Measurements from ENCODE around the gene OGFOD1. TPM values are rescaled to one million over a fixed set of nuclear protein-coding genes. Genes with fewer than 3 reads are reported as not detected.
A peak's percentile ranks its signal among the peaks of the same experiment; 100 is the strongest.
"Not testable (repeated sequence)": the region's sequence is repeated elsewhere in the genome, so short reads cannot be mapped to it uniquely, and the experiment has no call there.

Gene OGFOD1
- total RNA-seq, 1 donor from 2014 or later = 42.9 TPM

DNA sequence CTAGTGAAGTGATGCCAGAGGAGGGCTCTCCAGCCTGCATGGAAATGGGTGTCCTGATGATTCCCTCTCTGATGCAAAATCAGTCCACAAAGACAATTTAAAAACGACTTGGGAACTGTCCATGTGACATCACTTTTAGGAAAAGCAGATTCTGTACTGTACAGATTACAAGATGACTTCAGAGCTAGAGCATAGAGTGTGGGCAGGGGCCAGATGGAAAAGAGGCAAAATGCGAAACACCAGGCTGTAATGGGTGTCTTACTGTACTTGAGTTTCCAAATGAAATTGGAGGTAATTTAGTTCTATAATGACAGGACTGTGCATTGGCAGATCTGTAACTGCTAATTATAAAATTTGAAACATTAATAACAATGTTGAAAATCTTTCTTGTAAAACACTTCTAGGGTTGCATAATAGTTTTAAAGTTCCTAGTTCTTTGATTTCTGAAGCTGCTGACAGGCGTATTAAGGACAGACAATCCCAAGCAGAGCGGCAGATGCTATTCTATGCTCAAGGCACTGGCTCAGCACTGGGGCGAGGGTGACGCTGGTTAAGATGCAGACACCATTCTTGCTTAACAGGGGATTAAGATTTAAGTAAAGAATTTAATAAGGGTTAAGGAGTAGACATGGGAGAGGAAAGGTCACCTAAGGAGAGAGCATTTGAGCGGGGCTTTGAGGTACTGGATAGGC is 29.6 kb downstream of the OGFOD1 start:
- no peak for DNase-seq

DNA sequence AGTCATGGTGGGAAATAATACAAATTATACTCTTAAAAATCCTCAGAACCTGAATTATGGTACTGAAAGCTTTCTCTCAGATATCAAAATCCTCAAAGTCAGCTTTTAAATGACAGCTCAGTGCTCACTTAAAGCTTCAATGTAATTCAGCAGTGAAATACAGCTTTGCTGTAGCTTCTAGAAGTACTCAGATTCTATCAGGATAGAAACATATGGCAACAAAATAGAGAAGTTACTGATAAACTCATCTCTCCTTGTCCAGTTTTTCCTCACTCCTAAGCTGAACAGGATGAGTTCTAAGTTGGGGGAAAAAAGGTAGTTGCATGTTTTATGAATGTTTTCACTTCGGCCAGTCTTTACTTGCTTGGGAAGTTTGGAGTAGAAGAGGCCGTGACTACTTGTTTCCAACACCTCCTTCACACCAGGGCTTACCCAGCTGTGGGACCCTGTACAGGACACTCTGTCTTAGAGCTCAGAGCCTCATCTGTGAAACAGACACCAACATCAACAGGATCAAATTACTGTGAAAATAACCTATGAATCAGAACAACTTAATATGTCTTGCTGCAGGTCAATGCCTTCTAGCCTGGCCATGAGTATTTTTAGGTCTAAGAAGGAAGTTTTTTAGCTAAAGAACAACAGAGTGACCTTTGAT is 30.2 kb downstream of the OGFOD1 start:
- DNase-seq = no peak

DNA sequence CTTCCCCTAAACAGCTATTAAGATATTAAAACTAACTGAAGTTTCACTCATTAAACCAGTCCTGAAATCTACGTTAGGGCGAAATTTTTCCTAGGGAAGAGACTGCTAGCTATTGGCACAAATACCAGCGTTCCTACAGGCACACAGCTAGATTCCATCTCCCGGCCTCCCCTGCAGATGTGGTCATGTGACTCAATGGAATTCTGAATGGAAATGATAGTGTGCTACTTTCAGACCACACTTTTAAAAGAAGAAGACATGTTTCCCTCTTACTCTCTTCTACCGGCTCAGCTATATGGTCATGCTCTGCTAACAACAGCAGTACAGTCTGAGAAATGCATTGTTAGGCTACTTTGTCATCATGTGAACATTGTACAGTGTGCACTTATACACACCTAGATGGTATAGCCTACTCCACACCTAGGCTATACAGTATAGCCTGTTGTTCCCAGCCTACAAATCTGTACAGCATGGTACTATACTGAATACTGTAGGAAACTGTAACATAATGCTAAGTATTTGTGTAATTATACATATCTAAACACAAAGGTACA is 31.4 kb downstream of the OGFOD1 start:
- no peak for DNase-seq

DNA sequence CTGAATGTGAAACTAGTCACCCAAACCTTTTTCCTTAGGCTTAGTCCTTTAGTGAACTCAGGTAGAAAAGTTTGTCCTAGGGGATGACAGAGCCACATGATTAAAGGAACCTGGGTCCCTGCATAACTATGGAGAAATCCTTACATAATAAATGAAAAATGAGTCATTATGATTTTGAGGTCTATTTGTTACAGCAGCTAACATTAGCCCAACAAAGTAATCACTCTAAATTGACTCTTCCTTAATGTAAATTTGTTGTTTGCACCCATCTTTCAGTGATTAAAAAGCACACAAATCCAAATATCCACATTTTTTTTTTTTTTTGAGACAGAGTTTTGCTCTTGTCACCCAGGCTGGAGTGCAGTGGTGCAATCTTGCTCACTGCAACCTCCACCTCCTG is 32.0 kb downstream of the OGFOD1 start:
- DNase-seq = no peak

DNA sequence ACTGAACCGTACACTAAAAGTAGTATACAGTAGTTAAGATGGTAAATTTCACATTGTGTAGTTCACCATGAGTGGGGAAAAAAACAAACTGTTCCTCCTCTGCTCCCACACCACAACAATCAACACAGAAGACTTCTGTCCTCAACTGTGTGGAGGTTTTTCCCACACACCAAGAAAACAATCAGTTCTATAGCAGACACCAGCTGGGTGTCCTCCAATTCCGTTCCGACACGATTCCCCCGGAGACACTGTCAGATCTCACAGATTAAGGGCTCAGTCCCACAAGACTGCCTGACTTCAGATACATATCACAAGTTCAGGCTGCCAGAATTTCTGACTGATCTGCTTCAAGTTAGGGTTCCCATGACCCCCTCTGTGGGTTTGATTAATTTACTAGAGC is 36.7 kb downstream of the OGFOD1 start:
- DNase-seq = no peak

DNA sequence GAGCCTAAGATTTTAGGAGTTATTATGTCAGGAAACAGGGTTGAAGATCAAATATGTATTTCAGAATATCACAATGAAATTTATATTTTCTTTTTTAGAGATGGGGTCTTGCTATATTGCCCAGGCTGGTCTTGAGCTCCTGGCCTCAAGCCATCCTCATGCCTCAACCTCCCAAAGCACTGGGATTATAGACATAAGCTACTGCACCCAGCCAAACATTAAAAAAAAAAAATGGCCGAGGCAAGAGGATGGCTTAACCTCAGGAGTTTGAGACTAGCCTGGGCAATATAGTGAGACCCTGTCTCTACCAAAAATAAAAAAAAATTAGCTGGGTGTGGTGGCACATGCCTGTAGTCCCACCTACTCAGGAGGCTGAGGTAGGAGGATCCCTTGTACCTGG is 37.5 kb downstream of the OGFOD1 start:
- DNase-seq = not testable (repeated sequence)

DNA sequence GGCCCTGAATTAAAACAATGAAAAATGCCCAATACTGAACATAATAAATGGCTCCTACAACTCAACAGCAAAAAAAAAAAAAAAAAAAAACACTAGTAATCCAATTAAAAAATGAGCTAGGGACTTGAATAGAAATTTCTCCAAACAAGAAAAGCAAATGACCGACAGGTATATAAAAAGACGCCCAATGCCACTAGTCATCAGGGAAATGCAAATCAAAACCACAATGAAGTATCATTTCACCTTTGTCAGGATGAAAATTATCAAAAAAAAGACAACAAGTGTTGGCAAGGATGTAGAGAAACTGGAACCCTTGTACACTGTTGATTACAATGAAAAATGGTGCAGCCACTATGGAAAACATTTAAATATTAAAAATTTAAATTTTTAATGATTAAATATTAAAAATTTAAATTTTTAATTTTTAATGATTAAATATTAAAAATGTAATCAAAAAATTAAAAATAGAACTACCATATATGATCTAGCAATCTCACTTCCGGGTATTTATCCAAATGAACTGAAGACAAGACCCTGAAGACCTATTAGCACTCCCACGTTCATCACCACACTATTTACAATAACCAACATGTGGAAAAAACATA is 40.4 kb downstream of the OGFOD1 start:
- DNase-seq = no peak

DNA sequence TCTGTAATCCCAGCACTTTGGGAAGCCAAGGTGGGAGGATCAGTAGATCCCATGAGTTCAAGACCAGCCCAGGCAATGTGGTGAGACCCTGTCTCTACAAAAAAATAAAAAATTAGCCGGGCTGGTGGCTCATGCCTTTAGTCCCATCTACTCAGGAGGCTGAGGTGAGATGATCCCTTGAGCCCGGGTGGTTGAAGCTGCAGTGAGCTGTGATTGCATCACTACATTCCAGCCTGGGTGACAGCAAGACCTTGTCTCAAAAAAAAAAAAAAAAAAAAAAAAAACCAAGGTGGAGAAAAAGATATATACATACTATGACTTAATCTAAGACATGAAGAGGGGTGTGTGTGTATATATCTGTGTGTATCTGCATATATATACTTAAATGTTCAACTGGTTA is 41.8 kb downstream of the OGFOD1 start:
- no peak for DNase-seq

DNA sequence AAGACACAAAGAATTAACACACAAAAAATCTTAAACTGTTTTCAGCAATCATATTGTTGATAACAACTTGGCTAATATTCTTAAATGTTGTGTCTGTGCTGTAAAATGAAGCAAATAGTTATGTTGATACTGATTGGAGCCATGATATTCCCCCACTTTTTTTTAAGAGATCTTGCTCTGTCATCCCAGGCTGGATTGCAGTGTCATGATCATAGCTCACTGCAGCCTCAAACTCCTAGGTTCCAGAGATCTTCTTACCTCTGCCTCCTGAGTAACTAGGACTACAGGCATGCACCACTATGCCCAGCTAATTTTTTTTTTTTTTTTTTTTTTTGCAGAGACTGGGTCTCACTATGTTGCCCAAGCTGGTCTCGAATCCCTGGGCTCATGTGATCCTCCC is 42.5 kb downstream of the OGFOD1 start:
- no peak for DNase-seq

DNA sequence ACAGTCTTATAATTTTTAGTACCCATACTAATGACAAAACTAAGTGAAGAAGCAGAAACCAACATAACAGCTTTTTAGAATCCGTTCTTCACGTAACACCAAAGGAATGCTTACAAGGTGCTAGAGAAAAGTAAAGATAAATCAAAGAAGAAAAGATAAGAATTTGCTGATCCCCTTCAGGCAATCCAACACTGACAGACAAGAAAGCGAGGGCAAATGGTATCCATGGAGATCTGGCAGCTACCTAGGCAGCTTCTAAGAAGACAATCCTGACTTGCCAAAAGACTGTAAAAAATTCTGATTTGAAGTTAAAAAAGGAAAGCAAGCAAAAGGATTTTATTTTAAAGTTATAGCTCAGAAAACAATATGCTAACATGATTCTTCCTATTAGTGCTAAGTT is 53.8 kb downstream of the OGFOD1 start:
- no peak for DNase-seq

DNA sequence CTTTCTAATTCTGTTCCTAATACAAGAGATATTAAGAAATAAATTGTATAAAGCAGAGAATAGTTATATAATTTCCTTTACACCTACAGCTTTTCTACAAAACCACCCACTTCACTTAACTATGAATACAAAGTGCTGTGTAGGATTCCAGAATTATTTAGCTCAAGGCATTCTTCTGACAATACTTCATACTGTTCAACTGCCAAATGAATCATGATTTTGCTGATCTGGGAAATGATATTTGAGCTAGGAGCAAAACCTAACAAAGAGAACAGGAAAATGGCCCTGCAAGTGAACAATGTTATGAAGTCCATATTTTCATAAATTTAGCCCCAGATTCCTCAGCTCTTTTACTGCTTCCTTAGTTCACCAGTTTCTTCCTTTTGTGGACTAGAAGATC is 55.6 kb downstream of the OGFOD1 start:
- no peak for DNase-seq

DNA sequence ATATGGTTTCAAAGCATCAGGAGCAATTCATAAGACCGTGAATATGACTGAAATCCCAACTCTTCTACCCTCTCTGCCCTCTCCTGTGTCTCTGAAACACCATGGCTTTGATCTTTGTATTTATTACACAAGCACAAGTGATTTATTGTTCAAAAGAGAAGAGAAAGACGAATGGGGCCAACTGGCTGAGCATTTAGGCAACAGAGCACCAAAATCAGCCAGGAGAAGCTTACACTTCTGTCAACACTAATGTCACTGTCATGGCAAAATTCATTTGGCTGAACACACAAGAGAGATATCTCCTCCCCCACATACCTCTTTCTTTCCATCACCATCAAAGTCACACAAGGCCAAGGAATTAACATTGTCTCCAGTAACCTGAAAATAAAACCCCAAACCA is 59.2 kb downstream of the OGFOD1 start:
- no peak for DNase-seq

DNA sequence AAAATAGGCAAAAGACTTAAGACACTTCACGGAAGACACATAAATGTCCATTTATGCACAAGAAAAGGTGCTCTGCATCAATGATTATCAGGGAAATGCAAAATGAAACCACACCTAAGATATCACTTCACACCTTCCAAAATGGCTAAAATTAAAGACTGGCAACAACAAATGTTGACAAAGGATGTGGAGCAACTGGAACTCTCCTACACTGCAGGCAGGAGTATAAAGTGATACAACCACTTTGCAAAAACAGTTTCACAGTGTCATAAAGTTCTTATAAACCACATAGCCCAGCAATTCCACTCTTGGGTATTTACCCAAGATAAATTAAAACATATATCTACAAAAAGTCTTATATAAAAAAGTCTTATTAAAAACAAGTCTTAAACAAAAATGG is 60.7 kb downstream of the OGFOD1 start:
- no peak for DNase-seq

DNA sequence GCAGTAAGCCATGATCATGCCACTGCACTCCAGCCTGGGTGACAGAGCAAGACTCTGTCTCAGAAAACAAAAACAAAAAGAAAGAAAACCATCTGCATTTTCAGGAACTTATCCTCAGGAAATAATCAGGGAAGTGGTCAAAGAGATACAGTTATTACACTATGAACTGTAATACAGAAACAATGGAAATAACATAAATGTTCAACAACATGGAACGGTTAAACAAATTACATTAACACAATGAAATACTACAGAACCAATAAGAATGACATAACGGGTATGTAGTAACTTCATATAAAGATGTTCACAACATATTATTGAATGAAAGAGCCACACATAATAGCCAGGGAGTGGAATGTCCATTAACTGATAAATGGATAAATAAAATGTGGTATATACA is 61.7 kb downstream of the OGFOD1 start:
- no peak for DNase-seq

DNA sequence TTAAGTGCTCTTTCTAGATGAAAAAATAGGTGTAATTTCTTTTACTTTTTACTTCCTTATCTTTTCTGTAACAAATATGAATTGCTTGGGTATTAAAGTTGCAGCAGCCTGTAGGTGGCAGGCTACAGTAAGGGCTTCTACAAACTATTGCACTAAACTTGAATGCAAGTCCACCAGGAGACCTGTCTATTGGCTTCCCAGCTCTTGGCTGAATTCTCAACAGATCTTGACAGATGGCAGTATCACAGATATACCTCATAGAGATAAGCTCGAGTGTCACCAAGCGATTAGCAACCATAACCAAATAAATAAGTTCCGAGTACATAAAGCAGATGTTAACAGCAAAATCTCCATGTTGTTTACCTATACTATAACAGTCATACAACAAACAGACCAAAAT is 62.6 kb downstream of the OGFOD1 start:
- no peak for DNase-seq

DNA sequence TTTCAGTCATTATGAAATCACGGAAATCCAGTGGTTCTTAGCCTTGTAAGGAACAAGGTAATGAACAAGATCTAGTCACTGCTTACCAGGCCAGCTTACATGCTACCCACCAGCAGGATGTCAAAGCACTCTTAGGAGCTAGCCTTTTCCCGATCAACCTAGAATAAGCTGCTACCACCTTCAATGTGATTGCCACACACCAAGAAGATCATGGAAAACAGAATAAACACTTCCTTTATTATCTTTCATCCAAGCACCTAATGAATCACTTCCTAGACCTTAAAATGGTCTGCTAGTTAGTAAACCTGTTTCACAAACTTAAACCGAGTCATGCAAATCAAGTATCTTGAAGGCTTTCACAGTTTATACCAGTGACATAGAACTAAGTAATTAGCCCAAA is 63.5 kb downstream of the OGFOD1 start:
- DNase-seq = no peak

DNA sequence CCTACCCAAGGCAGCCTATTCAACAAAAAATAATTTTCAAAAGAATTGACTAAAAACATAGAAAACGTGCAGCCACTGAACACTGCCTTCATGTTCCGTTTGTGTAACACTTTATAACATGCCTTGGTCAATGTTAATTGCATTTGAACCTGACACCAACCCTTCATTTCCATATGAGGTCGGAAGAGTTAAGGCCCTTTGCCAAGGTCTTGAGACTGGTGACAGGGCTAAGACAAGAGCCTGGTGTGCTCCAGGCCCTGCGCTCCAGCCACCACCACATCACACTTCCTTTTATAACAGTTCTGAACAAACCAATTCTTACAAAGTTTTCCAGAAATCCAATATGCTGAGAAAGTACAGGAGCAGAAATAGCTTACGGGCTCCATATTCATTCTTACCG is 64.3 kb downstream of the OGFOD1 start:
- no peak for DNase-seq

DNA sequence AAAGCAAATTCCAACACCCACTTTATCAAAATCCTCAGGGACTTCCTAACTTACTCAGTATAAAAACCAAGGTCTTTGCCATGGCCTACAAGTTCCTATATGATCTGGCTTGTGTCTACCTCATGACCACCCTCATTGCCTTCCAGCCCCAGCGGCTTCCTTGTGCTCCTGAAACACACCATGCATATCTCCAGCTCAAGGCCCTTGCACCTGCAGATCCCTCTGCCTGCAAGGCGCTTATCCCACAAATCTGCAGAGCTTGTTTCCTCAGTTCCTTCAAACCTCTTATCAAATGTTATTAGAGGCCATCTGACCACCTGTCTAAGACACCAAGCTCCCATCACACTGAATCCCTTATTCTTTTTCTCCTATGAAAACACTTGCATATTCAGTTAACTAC is 65.9 kb downstream of the OGFOD1 start:
- DNase-seq = no peak

DNA sequence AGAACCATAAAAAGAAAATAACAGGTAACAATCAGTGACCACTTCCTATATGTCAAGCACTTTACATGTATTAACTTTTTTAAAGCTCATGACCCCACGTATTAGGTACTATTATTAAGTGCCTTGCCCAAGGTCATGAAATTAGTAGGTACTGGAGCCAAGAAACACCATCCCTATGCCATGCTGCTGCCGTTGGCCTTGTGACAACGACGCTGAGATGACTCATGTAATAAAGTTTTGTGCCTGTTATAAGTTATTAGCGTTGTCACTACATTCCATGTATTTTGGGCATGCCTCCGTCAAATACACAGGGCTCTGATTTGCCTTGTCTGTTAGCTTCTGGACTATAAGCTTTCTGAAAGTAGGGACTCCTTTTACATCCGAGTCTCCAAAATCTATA is 67.1 kb downstream of the OGFOD1 start:
- DNase-seq = no peak

DNA sequence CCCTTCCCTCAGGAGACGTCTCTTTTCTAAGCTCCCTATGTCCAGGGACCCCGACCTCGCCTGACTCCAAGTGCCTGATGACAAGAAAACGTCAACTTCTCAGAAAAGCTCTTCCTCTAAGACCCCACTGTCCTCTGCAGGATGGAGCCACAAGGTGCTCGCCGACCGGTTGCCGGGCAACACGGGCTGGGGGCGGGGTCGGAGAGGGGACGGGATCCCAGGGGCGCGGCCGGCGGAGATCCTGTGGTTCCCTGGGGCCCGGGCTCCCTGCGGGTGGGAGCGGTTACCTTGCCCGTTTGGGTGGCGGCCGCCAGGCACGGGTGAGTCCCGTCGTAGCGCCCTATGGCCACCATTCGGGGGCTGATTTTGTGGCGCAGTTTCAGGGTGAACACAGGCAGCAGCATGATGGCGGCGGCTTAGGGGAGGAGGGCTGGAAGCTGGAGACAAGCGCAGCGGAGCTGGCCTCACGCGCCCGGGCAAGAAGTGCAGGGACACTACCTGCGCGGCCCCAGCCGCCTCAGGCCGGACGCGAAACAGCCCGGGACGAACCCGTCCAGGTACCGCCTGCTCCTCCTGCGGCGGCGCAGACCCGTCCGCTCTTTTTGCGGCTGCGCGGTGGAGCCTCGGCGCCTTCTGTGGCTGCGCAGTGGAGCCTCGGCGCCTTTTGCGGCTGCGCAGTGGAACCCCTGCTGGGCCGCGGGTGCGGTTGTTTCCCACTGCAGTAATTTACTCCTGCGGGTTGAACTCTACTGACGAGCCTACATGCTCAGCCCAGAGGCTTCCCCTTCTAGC is 68.3 kb downstream of the OGFOD1 start, which contains the start of gene BBS2:
BBS2 (minus strand) TSS at position 566 of the 792 bp plus-strand sequence; CDS start at position 404, 162 bp downstream.
- peak; percentile 89 for DNase-seq

DNA sequence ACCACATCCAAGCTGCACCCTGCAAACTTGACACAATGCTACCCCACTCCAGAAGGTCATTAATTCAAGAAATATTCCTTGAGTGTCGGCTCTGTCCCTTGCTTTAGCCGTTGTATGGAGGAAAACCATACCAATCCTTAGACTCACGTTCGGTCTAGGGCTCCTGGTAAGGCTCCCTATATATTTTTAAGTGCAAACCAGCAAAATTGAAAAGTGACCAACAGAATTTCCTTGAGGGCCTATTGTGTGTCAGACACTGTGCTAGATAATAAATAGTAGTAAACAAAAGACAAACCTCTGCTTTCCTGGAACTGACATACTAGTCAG is 68.9 kb downstream of the OGFOD1 start:
- DNase-seq = no peak

DNA sequence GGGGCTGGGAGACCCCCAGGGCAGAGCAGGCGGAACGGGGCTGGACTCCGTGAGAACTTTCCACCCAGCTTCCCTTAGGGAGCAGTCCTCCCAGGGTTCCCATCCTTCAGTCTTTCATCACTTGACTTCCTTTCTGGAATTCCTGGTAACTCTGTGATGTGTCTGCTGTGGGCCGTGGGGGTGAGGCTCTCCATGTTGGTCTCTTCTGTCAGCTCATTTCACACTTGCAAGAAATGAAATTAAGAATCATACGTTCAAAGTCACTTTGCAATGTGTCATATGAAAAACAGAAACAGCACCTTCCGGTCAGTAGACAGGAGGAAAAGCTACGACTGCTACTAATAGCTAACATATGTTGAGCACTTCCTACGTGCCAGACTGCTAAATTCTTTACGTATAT is 73.9 kb downstream of the OGFOD1 start:
- no peak for DNase-seq

Data from occipital lobe (tissue), 2 donors.